GM19193 (cell line): ENCODE measurements around the gene BCAS4.

Experiments used
- POLR2A ChIP-seq: IDR thresholded peaks from 4 replicates; pipeline ENCODE4 v1.6.1; 2011; ENCODE audit not compliant: insufficient read depth, insufficient read length; ENCODE audit errors: extremely low read depth

BCAS4 gene

DNA sequence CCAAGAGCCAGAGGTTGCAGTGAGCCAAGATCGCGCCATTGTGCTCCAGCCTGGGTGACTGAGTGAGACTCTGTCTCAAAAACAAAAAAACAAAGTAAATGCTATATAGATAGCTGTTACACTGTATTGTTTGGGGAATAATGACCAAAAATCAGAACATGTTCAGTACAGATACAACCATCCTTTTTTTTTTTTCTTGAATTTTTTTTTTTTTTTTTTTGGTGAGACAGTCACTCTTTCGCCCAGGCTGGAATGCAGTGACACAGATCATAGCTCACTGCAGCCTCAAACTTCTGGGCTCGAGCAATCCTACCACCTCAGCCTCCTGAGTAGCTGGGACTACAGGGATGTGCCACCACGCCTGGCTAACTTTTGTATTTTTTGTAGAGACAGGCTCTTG lies 63.7 kb downstream of the BCAS4 start:
- TF ChIP-seq POLR2A: no peak

GRCh38 chr20:50859161-50859560 lies 64.3 kb downstream of the BCAS4 start:
- no peak for TF ChIP-seq POLR2A

DNA sequence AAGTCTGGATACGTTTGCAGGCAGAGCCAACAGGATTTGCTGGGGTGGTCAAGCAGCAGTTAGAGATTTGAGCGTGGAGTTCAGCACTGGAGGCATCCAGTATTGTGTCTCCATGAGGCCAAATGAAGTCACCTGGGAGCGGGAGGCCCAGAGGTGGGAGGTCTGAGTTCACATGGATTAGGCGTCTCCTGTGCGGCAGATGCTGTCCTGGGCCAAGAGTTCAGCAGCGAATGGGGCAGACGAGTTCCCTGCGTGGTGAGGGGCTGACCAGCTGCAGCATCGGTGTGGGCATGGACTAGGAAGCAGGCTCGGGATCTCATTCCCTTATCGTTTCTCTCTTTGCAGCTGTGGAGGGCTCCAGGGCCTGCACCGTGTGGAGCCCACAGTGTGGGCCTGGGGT lies 66.2 kb downstream of the BCAS4 start:
- TF ChIP-seq POLR2A: no peak

GRCh38 chr20:50862546-50862945 lies 67.7 kb downstream of the BCAS4 start:
- TF ChIP-seq POLR2A: no peak

GRCh38 chr20:50865114-50865513 lies 70.3 kb downstream of the BCAS4 start:
- no peak for TF ChIP-seq POLR2A

GRCh38 chr20:50865591-50865990 lies 70.7 kb downstream of the BCAS4 start:
- TF ChIP-seq POLR2A: no peak

- no peak for TF ChIP-seq POLR2A
These were observed 71.3 kb downstream of the BCAS4 start for GRCh38 chr20:50866036-50866685.

- no peak for TF ChIP-seq POLR2A
These were observed 72.0 kb downstream of the BCAS4 start for GRCh38 chr20:50866831-50867230.

DNA sequence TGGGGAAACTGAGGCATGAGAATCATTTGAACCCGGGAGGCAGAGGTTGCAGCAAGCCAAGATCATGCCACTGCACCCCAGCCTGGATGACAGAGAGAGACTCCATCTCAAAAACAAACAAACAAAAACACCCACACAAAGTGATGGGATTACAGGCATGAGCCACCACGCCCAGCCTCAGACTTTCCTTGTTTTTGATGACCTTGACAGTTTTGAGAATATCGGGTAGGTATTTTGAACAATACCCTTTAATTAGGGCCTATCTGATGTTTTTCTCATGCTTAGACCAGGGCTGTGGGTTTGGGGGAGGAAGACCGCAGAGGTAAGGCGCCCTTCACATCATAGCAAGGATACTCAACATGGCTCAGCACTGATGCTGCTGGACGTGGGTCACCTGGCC lies 72.9 kb downstream of the BCAS4 start:
- no peak for TF ChIP-seq POLR2A

- no peak for TF ChIP-seq POLR2A
These were observed 73.9 kb downstream of the BCAS4 start for GRCh38 chr20:50868509-50869495.

- TF ChIP-seq POLR2A: no peak
These were observed 75.8 kb downstream of the BCAS4 start for GRCh38 chr20:50870561-50871161.

GRCh38 chr20:50872560-50873425 lies 77.9 kb downstream of the BCAS4 start:
- no peak for TF ChIP-seq POLR2A

GRCh38 chr20:50873585-50873984 lies 78.7 kb downstream of the BCAS4 start:
- TF ChIP-seq POLR2A: no peak

DNA sequence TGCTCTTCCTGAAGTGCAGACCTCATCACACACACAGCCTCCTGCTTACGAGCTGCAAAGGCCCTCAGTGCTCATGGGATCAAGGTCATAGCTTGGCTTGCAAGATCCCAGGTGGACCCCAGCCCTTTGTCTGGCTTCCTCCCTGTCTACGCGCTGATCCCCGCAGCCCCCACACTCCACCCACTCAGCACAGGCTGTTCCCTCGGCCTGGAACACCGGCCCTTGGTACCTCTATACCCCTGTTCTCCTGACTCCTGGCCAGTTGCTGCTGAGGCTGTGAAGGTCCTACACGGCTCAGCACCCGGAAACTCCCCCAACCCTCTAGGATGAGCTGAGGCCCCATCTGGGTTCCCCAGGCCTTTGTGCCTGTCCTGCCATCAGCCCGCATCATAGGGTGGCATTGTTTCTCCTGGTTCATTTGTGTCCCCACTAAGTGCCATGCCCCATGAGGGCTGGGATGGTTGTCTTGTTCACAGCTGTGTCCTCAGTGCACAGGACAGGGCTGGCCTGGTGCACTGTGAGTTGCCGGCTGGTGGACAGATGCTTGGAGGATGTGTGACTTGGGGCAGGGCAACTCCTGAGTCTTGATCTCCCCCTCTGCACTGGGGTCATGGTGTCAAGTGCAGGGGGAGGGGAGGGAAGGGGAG lies 79.4 kb downstream of the BCAS4 start:
- no peak for TF ChIP-seq POLR2A
